Endothelial cell of umbilical vein (primary cell): ENCODE data around the gene STK10. TPM values are rescaled to one million over a fixed set of nuclear protein-coding genes. Genes with fewer than 3 reads are reported as not detected.

Experiments used
- BruUV-seq: library from RNA; stranded (reverse); fragments of 400-500 nt; replicated peaks from 2 replicates; lab custom pipeline; 2021; lab: Mats Ljungman, UMichigan
- CTCF ChIA-PET: fragments of 300-600, 350-600 bp; sonication (Branson Sonifier 250); formaldehyde crosslinking; loops from one replicate; lab custom pipeline; 2021; ENCODE audit warnings: antibody characterized with exemption, inconsistent platforms; lab: Charles Lee
- POLR2A ChIA-PET: fragments of 300-600, 350-600 bp; sonication (Branson Sonifier 250); formaldehyde crosslinking; loops from one replicate; lab custom pipeline; 2021; ENCODE audit warnings: antibody characterized with exemption, inconsistent platforms; lab: Charles Lee
- DNase-seq: peaks from one replicate; pipeline ENCODE4 v3.0.0-alpha.2; 2011; ENCODE audit warnings: low read depth, low spot score
- FAIRE-seq: peaks from 2 replicates; lab custom pipeline; 2011; peaks lifted over from hg19 to GRCh38; lab: Jason Lieb, UNC
- H2AFZ ChIP-seq: 2 replicates; pipeline ENCODE4 v1.6.0; 2012; ENCODE audit warnings: low read depth, low read length, control low read depth, inconsistent platforms
- H3K27ac ChIP-seq: 2 replicates; pipeline ENCODE4 v1.5.1; 2011; ENCODE audit warnings: low read depth, mild to moderate bottlenecking, control low read depth, low read length, moderate library complexity; ENCODE audit not compliant: insufficient read depth
- H3K27me3 ChIP-seq, 2 experiments: 2 replicates each; pipeline versions ENCODE4 v1.6.0 to v1.6.1; 2011; ENCODE audit warnings: low read length in 2 of 2, mixed read lengths in 1 of 2; ENCODE audit not compliant: control insufficient read depth in 2 of 2, insufficient read depth in 2 of 2
- H3K36me3 ChIP-seq, 2 experiments: 2 replicates in 1 of 2; 3 replicates in 1 of 2; pipeline ENCODE4 v1.5.1; 2011; ENCODE audit warnings: low read length in 2 of 2, mild to moderate bottlenecking in 1 of 2, moderate library complexity in 1 of 2; ENCODE audit not compliant: control insufficient read depth in 2 of 2, insufficient read depth in 2 of 2; ENCODE audit errors: extremely low read depth in 1 of 2
- H3K4me1 ChIP-seq: 3 replicates; pipeline ENCODE4 v1.5.1; 2011; ENCODE audit warnings: mild to moderate bottlenecking, low read length; ENCODE audit not compliant: control insufficient read depth, insufficient read depth; ENCODE audit errors: extremely low read depth
- H3K4me2 ChIP-seq: 2 replicates; pipeline ENCODE4 v1.6.1; 2011; ENCODE audit warnings: low read length, control low read depth, mixed read lengths; ENCODE audit not compliant: insufficient read depth
- H3K4me3 ChIP-seq, 3 experiments: fragments of 200-600 bp in 1 of 3; sonication (generic), shearing (Covaris generic) in 1 of 3; replicated peaks in 1 of 3; 2 replicates each; pipeline ENCODE4 v1.5.1; 2011 to 2016; ENCODE audit warnings: control low read depth in 3 of 3, low read length in 3 of 3, mild to moderate bottlenecking in 2 of 3, inconsistent platforms in 1 of 3, low read depth in 1 of 3, moderate library complexity in 1 of 3; ENCODE audit not compliant: insufficient read depth in 1 of 3
- H3K79me2 ChIP-seq: 2 replicates; pipeline ENCODE4 v1.6.0; 2012; ENCODE audit warnings: low read length, inconsistent platforms; ENCODE audit not compliant: control insufficient read depth, insufficient read depth
- H3K9ac ChIP-seq: replicated peaks from 2 replicates; pipeline ENCODE3; 2011; ENCODE audit warnings: low read length, control low read depth; ENCODE audit not compliant: insufficient read depth; ENCODE audit errors: extremely low read depth
- H3K9me1 ChIP-seq: replicated peaks from 3 replicates; pipeline ENCODE4 v1.6.0; 2011; ENCODE audit warnings: mild to moderate bottlenecking, low read length; ENCODE audit not compliant: control insufficient read depth, insufficient read depth; ENCODE audit errors: extremely low read depth
- H3K9me3 ChIP-seq: replicated peaks from 2 replicates; pipeline ENCODE4 v1.5.1; 2012; ENCODE audit warnings: low read length, inconsistent platforms; ENCODE audit not compliant: control insufficient read depth, insufficient read depth
- H4K20me1 ChIP-seq: replicated peaks from 2 replicates; pipeline ENCODE3; 2011; ENCODE audit warnings: mild to moderate bottlenecking, low read length; ENCODE audit not compliant: control insufficient read depth, insufficient read depth; ENCODE audit errors: extremely low read depth
- EZH2 ChIP-seq: IDR thresholded peaks from 2 replicates; pipeline ENCODE4 v1.6.1; 2012; ENCODE audit warnings: borderline replicate concordance, low read depth, mild to moderate bottlenecking, moderate library complexity, low read length, inconsistent platforms; ENCODE audit not compliant: severe bottlenecking
- FOS ChIP-seq: IDR thresholded peaks from 2 replicates; pipeline ENCODE4 v1.6.1; 2011; ENCODE audit warnings: mild to moderate bottlenecking, low read length, moderate library complexity, borderline replicate concordance; ENCODE audit not compliant: insufficient read depth
- JUN ChIP-seq: IDR thresholded peaks from 2 replicates; pipeline ENCODE4 v1.6.1; 2011; ENCODE audit warnings: borderline replicate concordance, low read depth; ENCODE audit not compliant: insufficient read length, insufficient read depth
- MYC ChIP-seq: IDR thresholded peaks from one replicate; pipeline ENCODE4 v1.6.1; 2011; ENCODE audit warnings: mild to moderate bottlenecking, low read depth, low read length
- POLR2A ChIP-seq: IDR thresholded peaks from 2 replicates; pipeline ENCODE4 v1.6.1; 2012; ENCODE audit warnings: low read depth, mild to moderate bottlenecking, control low read depth, low read length
- dilution Hi-C: fragments of 300-500 bp; cut with MboI; formaldehyde crosslinking; loops from one replicate; pipeline ENCODE4 v1.15.0; 2019; ENCODE audit warnings: low sequenced_read_pairs; ENCODE audit not compliant: extremely low pct_ligation_motif_present
- intact Hi-C: fragments of 100-400 bp; cut with micrococcal nuclease; formaldehyde crosslinking; loops from one replicate; pipeline ENCODE4 v1.10.0; 2022
- polyA plus RNA-seq, 4 experiments: library from polyadenylated mRNA; depleted of rRNA in 3 of 4; stranded (reverse) in 3 of 4; unstranded in 1 of 4; fragments of >200 nt; gene quantifications; 2 replicates each; pipeline versions ENCODE4 v1.2.1 to v1.2.3, GENCODE V29; 2011 to 2012; ENCODE audit warnings: missing spikeins in 1 of 4
- total RNA-seq: library from RNA; stranded (reverse); gene quantifications from 2 replicates; pipeline ENCODE4 v1.2.3, GENCODE V29; 2021
- TF ChIP-seq, protein P1 (sequence below), 2 donors: IDR thresholded peaks; 1 replicate in 1 of 2; 2 replicates in 1 of 2; pipeline ENCODE4 v1.5.1; 2011; ENCODE audit warnings: low read length in 2 of 2, mild to moderate bottlenecking in 2 of 2, moderate library complexity in 2 of 2, control low read depth in 1 of 2, inconsistent platforms in 1 of 2, low read depth in 1 of 2; ENCODE audit not compliant: insufficient read depth in 1 of 2; ENCODE audit errors: extremely low read depth in 1 of 2
- TF ChIP-seq, protein P2 (sequence below): IDR thresholded peaks from 2 replicates; pipeline ENCODE4 v1.6.1; 2011; ENCODE audit not compliant: insufficient read depth, insufficient read length

The STK10 gene
- total and polyA plus RNA-seq, 2 donors (not counting 3 experiments of a cell fraction or from before 2014, with no cell fraction given): 16.9 to 47.2 TPM

DNA sequence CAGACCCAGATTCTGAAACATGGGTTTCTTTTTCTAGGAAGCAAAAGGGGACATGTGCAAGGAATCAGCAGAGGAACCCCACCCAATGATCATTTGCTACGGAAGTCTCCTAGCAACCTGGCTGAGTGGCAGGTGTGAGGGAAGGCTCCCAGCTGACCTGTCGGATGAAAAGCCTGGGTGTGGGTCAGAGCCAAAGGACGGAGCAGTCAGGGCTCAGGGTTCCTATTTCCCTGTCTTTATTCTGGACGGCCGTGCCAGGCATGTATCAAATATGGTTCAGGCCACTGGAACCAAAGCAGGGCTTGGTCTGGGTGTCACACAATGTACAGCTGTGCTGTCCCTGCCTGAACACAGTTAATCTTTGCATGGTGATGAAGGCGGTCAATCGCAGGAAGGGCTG, 20.1 kb downstream of the STK10 start:
- no peaks in the 10 kb centered on the region for H4K20me1 ChIP-seq
- no peaks in the 10 kb centered on the region for H3K9me1 ChIP-seq
- no peaks in the 10 kb centered on the region for H3K9me3 ChIP-seq
- H3K4me1 ChIP-seq: no peaks in the 10 kb centered on the region
- H3K27ac ChIP-seq: no peak overlapping the region
- H3K9ac ChIP-seq: no peak overlapping the region
- H3K4me3 ChIP-seq: no peak overlapping the region
- no peaks in the 10 kb centered on the region for H3K79me2 ChIP-seq
- no peaks in the 10 kb centered on the region for H3K36me3 ChIP-seq
- intact Hi-C loops (no loop called here), dilution Hi-C loops (no loop called here)
- BruUV-seq: no TSS peak
- TF ChIP-seq FOS (no peak), POLR2A (no peak), MYC (no peak), EZH2 (no peak)
- TF ChIP-seq, protein P1, sequence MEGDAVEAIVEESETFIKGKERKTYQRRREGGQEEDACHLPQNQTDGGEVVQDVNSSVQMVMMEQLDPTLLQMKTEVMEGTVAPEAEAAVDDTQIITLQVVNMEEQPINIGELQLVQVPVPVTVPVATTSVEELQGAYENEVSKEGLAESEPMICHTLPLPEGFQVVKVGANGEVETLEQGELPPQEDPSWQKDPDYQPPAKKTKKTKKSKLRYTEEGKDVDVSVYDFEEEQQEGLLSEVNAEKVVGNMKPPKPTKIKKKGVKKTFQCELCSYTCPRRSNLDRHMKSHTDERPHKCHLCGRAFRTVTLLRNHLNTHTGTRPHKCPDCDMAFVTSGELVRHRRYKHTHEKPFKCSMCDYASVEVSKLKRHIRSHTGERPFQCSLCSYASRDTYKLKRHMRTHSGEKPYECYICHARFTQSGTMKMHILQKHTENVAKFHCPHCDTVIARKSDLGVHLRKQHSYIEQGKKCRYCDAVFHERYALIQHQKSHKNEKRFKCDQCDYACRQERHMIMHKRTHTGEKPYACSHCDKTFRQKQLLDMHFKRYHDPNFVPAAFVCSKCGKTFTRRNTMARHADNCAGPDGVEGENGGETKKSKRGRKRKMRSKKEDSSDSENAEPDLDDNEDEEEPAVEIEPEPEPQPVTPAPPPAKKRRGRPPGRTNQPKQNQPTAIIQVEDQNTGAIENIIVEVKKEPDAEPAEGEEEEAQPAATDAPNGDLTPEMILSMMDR (IDR thresholded peaks at IDR 0.05; ENCODE audit: extremely low read depth in 1 of 2, insufficient read depth in 1 of 2, low read depth in 1 of 2, low read length in 2 of 2): no peak
- FAIRE-seq (peak; percentile 4), DNase-seq (no peak)
- CTCF ChIA-PET: no interaction called here
- no peak overlapping the region for H3K4me2 ChIP-seq
- H2AFZ ChIP-seq: no peak overlapping the region
- POLR2A ChIA-PET: no interaction called here
- H3K27me3 ChIP-seq: no peaks in the 10 kb centered on the region

DNA sequence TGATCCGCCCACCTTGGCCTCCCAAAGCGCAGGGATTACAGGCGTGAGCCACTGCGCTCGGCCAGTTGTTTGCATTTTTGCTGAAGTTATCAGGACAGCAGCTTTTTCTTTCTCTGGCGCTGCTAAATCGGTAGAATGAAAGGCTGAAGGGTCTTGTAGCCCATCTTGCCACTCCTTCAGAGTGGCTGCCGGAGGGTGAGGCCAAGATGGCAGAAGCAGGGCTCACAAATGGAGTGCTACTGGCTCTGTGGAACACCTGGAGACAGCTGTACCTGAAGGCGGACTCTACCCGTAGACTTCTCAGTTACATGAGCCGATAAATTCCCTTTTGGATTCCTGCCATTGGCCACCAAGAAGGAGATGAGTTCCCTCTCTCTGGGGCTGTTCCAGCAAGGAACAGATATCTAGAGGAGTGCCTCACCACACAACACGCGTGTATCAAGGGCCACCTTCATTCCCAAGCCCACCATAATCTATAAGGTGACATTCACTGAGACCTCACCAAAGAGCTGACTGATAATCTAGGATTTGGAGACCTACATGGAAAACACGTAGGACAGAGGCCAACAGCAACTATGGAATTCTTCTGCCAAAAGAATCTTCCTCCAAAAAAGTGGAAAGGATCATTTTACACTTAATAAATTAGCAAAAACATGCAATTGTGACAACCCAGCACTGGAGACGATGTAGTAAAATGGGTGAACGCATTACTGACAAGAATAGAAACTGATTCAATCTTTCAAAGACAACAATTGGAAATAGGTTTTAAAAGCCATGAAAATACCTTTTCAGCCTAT, 21.8 kb downstream of the STK10 start:
- no peaks in the 10 kb centered on the region for H3K36me3 ChIP-seq
- no peaks in the 10 kb centered on the region for H4K20me1 ChIP-seq
- H3K9me1 ChIP-seq: no peaks in the 10 kb centered on the region
- intact Hi-C loops (no loop called here), dilution Hi-C loops (no loop called here)
- H3K4me1 ChIP-seq: no peaks in the 10 kb centered on the region
- H3K9me3 ChIP-seq: no peaks in the 10 kb centered on the region
- TF ChIP-seq POLR2A (no peak), JUN (no peak)
- TF ChIP-seq, protein P1 (IDR thresholded peaks at IDR 0.05; ENCODE audit: extremely low read depth in 1 of 2, insufficient read depth in 1 of 2, low read depth in 1 of 2, low read length in 2 of 2): no peak
- TF ChIP-seq, protein P2, sequence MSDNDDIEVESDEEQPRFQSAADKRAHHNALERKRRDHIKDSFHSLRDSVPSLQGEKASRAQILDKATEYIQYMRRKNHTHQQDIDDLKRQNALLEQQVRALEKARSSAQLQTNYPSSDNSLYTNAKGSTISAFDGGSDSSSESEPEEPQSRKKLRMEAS: no peak
- no peaks in the 10 kb centered on the region for H3K27me3 ChIP-seq
- ChIA-PET CTCF (no interaction called here), POLR2A (no interaction called here)
- no peak for FAIRE-seq
- H3K27ac ChIP-seq: no peak overlapping the region
- no peak overlapping the region for H3K9ac ChIP-seq
- no peak overlapping the region for H2AFZ ChIP-seq
- no peak overlapping the region for H3K4me2 ChIP-seq
- H3K79me2 ChIP-seq: no peaks in the 10 kb centered on the region
- H3K4me3 ChIP-seq: no peak overlapping the region
- DNase-seq: no peak
- no TSS peak for BruUV-seq
